ENCODE results near the gene RHBDD2. TPM values are rescaled to one million over a fixed set of nuclear protein-coding genes. Genes with fewer than 3 reads are reported as not detected.
A peak's percentile ranks its signal among the peaks of the same experiment; 100 is the strongest.

RHBDD2 gene
- total RNA-seq, 2 experiments from 2014 or later: 18.6 to 20.3 TPM

DNA sequence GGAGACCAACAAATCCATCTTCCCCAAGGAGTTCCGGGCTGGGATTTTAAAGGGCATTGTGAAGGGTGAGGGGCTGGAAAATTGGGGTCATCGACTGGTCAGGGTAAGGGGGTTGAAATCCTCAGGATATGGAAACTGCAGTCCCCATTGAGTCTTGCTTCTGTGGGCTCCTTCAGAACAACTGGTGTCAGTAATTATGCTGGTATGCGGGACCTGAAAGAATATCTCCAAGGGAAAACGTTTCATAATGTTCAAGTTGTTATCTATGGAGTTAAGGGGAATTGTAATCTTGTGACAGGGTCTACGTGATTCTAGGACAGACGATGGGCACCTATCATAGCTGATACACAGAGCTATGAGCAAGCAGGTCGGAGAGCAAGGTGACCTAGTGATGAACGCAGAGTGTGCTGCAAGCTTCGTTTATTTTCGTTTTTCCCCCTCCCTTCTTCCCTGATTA is 494 bp upstream of the RHBDD2 start:
- ChIA-PET CTCF (ENCODE audit: unreplicated experiment) (no interaction called here), POLR2A (interaction anchor here (0.7 to 1.1 kb wide), 3 partner anchors 19 to 36 kb away, joined by 3 to 4 read pairs (median 3); no protein-coding TSS in a partner anchor)
- peaks cover 18% of the 10 kb centered on the region for H3K4me1 ChIP-seq (ENCODE audit: insufficient read depth, low read length, poor library complexity, severe bottlenecking)
- H3K79me2 ChIP-seq (ENCODE audit: insufficient read depth, low read depth, low read length): peaks cover 9% of the 10 kb centered on the region; the same call in 1 of the 2 replicates
- peak overlapping the region; percentile 92 for H3K4me2 ChIP-seq (ENCODE audit: low read length)
- no peaks in the 10 kb centered on the region for H3K9me3 ChIP-seq (ENCODE audit: low read length)
- TF ChIP-seq EZH2phosphoT487 (IDR thresholded peaks at IDR 0.05; ENCODE audit: borderline replicate concordance, low read depth, low read length) (no peak), CTCF (conservative IDR thresholded peaks at IDR 0.05; ENCODE audit: low read length) (no peak)
- H3K9me2 ChIP-seq (ENCODE audit: insufficient read depth, low read length): no peaks in the 10 kb centered on the region
- no peaks in the 10 kb centered on the region for H4K20me1 ChIP-seq (ENCODE audit: insufficient read depth, low read length)
- H3K36me3 ChIP-seq (ENCODE audit: insufficient read depth, low read length): peaks cover 30% of the 10 kb centered on the region
- H3K4me3 ChIP-seq (ENCODE audit: low read depth, low read length, poor library complexity, severe bottlenecking): peak overlapping the region; percentile 85
- intact Hi-C loops (cut with micrococcal nuclease; ENCODE audit: unreplicated experiment): loop anchor here (1.0 kb wide), 1 partner anchor 37 kb away; the partner anchor contains the start of gene POR
- H3K27ac ChIP-seq (ENCODE audit: low read depth, low read length, poor library complexity, severe bottlenecking): peak overlapping the region; percentile 43
- H2AFZ ChIP-seq (ENCODE audit: low read length): peak overlapping the region; percentile 82
- no peak for DNase-seq (ENCODE audit: low spot score)
- BruUV-seq (replicated peaks): TSS peak; percentile 98

GRCh38 chr7:75879771-75880184 is 944 bp downstream of the RHBDD2 start:
- H2AFZ ChIP-seq (ENCODE audit: low read length): peak overlapping the region; percentile 73; the same call in 1 of the 2 replicates
- H3K4me3 ChIP-seq (ENCODE audit: low read depth, low read length, poor library complexity, severe bottlenecking): peak overlapping the region; percentile 85
- H3K27ac ChIP-seq (ENCODE audit: low read depth, low read length, poor library complexity, severe bottlenecking): no peak overlapping the region
- TF ChIP-seq CTCF (conservative IDR thresholded peaks at IDR 0.05; ENCODE audit: low read length) (no peak), EZH2phosphoT487 (IDR thresholded peaks at IDR 0.05; ENCODE audit: borderline replicate concordance, low read depth, low read length) (no peak)
- intact Hi-C loops (cut with micrococcal nuclease; ENCODE audit: unreplicated experiment): no loop called here
- no peaks in the 10 kb centered on the region for H4K20me1 ChIP-seq (ENCODE audit: insufficient read depth, low read length)
- H3K9me3 ChIP-seq (ENCODE audit: low read length): no peaks in the 10 kb centered on the region
- peaks cover 40% of the 10 kb centered on the region for H3K36me3 ChIP-seq (ENCODE audit: insufficient read depth, low read length)
- ChIA-PET POLR2A (no interaction called here), CTCF (ENCODE audit: unreplicated experiment) (no interaction called here)
- peaks cover 18% of the 10 kb centered on the region for H3K4me1 ChIP-seq (ENCODE audit: insufficient read depth, low read length, poor library complexity, severe bottlenecking)
- peaks cover 9% of the 10 kb centered on the region; the same call in 1 of the 2 replicates for H3K79me2 ChIP-seq (ENCODE audit: insufficient read depth, low read depth, low read length)
- H3K4me2 ChIP-seq (ENCODE audit: low read length): peak overlapping the region; percentile 92
- BruUV-seq (replicated peaks): no TSS peak
- peak; percentile 9 for DNase-seq (ENCODE audit: low spot score)
- no peaks in the 10 kb centered on the region for H3K9me2 ChIP-seq (ENCODE audit: insufficient read depth, low read length)

DNA sequence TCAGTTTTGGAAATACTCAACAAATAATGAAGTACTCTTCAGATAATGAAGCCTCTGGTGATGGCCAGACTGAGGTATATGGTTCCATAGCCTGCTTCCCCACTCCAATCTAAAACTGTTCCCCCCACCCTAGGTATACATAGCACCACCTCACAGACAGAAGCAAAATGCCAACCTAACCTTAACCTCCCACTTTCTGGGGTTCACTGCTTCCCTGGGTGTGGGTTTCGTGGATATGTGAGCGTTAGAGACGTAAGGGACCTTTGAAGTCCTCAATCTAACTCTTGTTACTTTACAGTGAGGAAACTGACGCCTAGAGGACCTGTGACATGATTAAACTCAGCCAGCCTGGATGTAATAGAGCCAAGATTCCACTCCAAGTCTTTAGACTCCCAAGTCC is 1.4 kb downstream of the RHBDD2 start:
- intact Hi-C loops (cut with micrococcal nuclease; ENCODE audit: unreplicated experiment): no loop called here
- Histone ChIP-seq H3K4me3 (ENCODE audit: low read depth, low read length, poor library complexity, severe bottlenecking) (peak overlapping the region; percentile 85), H3K27ac (ENCODE audit: low read depth, low read length, poor library complexity, severe bottlenecking) (no peak overlapping the region), H2AFZ (ENCODE audit: low read length) (no peak overlapping the region), H3K9me3 (ENCODE audit: low read length) (no peaks in the 10 kb centered on the region), H3K4me1 (ENCODE audit: insufficient read depth, low read length, poor library complexity, severe bottlenecking) (peaks cover 18% of the 10 kb centered on the region), H3K79me2 (ENCODE audit: insufficient read depth, low read depth, low read length) (peaks cover 9% of the 10 kb centered on the region; the same call in 1 of the 2 replicates), H4K20me1 (ENCODE audit: insufficient read depth, low read length) (no peaks in the 10 kb centered on the region), H3K9me2 (ENCODE audit: insufficient read depth, low read length) (no peaks in the 10 kb centered on the region), H3K4me2 (ENCODE audit: low read length) (peak overlapping the region; percentile 92), H3K36me3 (ENCODE audit: insufficient read depth, low read length) (peaks cover 44% of the 10 kb centered on the region)
- BruUV-seq (replicated peaks): TSS peak; percentile 74
- DNase-seq (ENCODE audit: low spot score): no peak
- TF ChIP-seq CTCF (conservative IDR thresholded peaks at IDR 0.05; ENCODE audit: low read length) (no peak), EZH2phosphoT487 (IDR thresholded peaks at IDR 0.05; ENCODE audit: borderline replicate concordance, low read depth, low read length) (no peak)
- ChIA-PET POLR2A (no interaction called here), CTCF (ENCODE audit: unreplicated experiment) (no interaction called here)
